WTC11 (cell line): ENCODE measurements around the gene CHAMP1. TPM values are rescaled to one million over a fixed set of nuclear protein-coding genes. Genes with fewer than 3 reads are reported as not detected.

Experiments
- ATAC-seq: fragments of 200-7000 bp; cut with Tn5 transposase; 2 replicates; pipeline ENCODE4 v1.10.0; 2021; ENCODE audit warnings: mild to moderate bottlenecking, moderate library complexity
- CTCF ChIA-PET: fragments of 300-600 bp; sonication (Branson Sonifier 250); formaldehyde crosslinking; loops from one replicate; lab custom pipeline; 2021; ENCODE audit warnings: antibody characterized with exemption; lab: Charles Lee
- POLR2A ChIA-PET: fragments of 350-600 bp; sonication (Branson Sonifier 250); formaldehyde crosslinking; loops from one replicate; lab custom pipeline; 2021; ENCODE audit warnings: antibody characterized with exemption; lab: Charles Lee
- DNase-seq: peaks from one replicate; pipeline ENCODE4 v3.0.0; 2021; ENCODE audit warnings: low spot score
- H3K27ac Mint-ChIP-seq: 2 replicates; pipeline ENCODE4 v1.8.0; 2021; ENCODE audit warnings: mixed read lengths
- H3K27me3 Mint-ChIP-seq: 2 replicates; pipeline ENCODE4 v1.8.0; 2021; ENCODE audit warnings: low read depth, mild to moderate bottlenecking, moderate library complexity, mixed read lengths
- H3K36me3 Mint-ChIP-seq: 2 replicates; pipeline ENCODE4 v1.8.0; 2021; ENCODE audit warnings: mixed read lengths
- H3K4me1 Mint-ChIP-seq: 2 replicates; pipeline ENCODE4 v1.8.0; 2022; ENCODE audit warnings: mixed read lengths
- H3K4me3 Mint-ChIP-seq: 2 replicates; pipeline ENCODE4 v1.8.0; 2021; ENCODE audit warnings: mild to moderate bottlenecking, moderate library complexity, mixed read lengths
- H3K9me3 Mint-ChIP-seq: 2 replicates; pipeline ENCODE4 v1.8.0; 2021; ENCODE audit warnings: mixed read lengths
- ARID4B ChIP-seq: sonication (generic); formaldehyde crosslinking; IDR thresholded peaks from 2 replicates; pipeline ENCODE4 v1.8.0; 2023; ENCODE audit warnings: missing genetic modification reagents, mild to moderate bottlenecking, borderline replicate concordance
- ESRRA ChIP-seq: sonication (generic); formaldehyde crosslinking; IDR thresholded peaks from 2 replicates; pipeline ENCODE4 v1.8.1; 2022; ENCODE audit warnings: mild to moderate bottlenecking, missing genetic modification reagents, borderline replicate concordance
- GABPB1 ChIP-seq: sonication (generic); formaldehyde crosslinking; IDR thresholded peaks from 2 replicates; pipeline ENCODE4 v1.8.1; 2023; ENCODE audit warnings: mild to moderate bottlenecking, missing genetic modification reagents
- GRHL2 ChIP-seq: fragments of 250-450 bp; sonication (Bioruptor Pico); IDR thresholded peaks from 2 replicates; pipeline ENCODE4 v1.8.0; 2022; ENCODE audit warnings: mild to moderate bottlenecking, moderate library complexity; ENCODE audit not compliant: insufficient replicate concordance, severe bottlenecking
- JAZF1 ChIP-seq: fragments of 250-450 bp; sonication (Bioruptor Pico); IDR thresholded peaks from 2 replicates; pipeline ENCODE4 v1.9.0; 2021; ENCODE audit warnings: moderate library complexity, mild to moderate bottlenecking, inconsistent platforms
- JUN ChIP-seq: sonication (generic); formaldehyde crosslinking; IDR thresholded peaks from 2 replicates; pipeline ENCODE4 v1.8.0; 2023; ENCODE audit warnings: mild to moderate bottlenecking, missing genetic modification reagents
- MYBL2 ChIP-seq: sonication (generic); formaldehyde crosslinking; IDR thresholded peaks from 2 replicates; pipeline ENCODE4 v1.8.1; 2023; ENCODE audit warnings: mild to moderate bottlenecking, moderate library complexity, missing genetic modification reagents
- NR1H2 ChIP-seq: sonication (generic); formaldehyde crosslinking; IDR thresholded peaks from 2 replicates; pipeline ENCODE4 v1.9.0; 2021; ENCODE audit warnings: mild to moderate bottlenecking, moderate library complexity, missing genetic modification reagents
- PRDM15 ChIP-seq: sonication (generic); formaldehyde crosslinking; IDR thresholded peaks from 2 replicates; pipeline ENCODE4 v1.8.0; 2022; ENCODE audit warnings: missing genetic modification reagents
- USF1 ChIP-seq: sonication (generic); formaldehyde crosslinking; IDR thresholded peaks from 2 replicates; pipeline ENCODE4 v1.8.0; 2022; ENCODE audit warnings: mild to moderate bottlenecking, missing genetic modification reagents
- ZBTB43 ChIP-seq: sonication (generic); formaldehyde crosslinking; IDR thresholded peaks from 2 replicates; pipeline ENCODE4 v1.8.1; 2023; ENCODE audit warnings: mild to moderate bottlenecking, missing genetic modification reagents
- ZNF317 ChIP-seq: sonication (generic); formaldehyde crosslinking; IDR thresholded peaks from 2 replicates; pipeline ENCODE4 v1.8.1; 2023; ENCODE audit warnings: low read depth, mild to moderate bottlenecking, moderate library complexity, missing genetic modification reagents, borderline replicate concordance
- ZNF396 ChIP-seq: fragments of 250-450 bp; sonication (Bioruptor Pico); IDR thresholded peaks from 2 replicates; pipeline ENCODE4 v1.8.0; 2021; ENCODE audit warnings: mild to moderate bottlenecking, moderate library complexity, borderline replicate concordance
- ZNF532 ChIP-seq: fragments of 250-450 bp; sonication (Bioruptor Pico); IDR thresholded peaks from 2 replicates; pipeline ENCODE4 v1.9.0; 2021; ENCODE audit warnings: mild to moderate bottlenecking, borderline replicate concordance
- ZSCAN18 ChIP-seq: fragments of 250-450 bp; sonication (Bioruptor Pico); IDR thresholded peaks from 2 replicates; pipeline ENCODE4 v2.1.2; 2022; ENCODE audit warnings: mild to moderate bottlenecking, moderate library complexity
- total RNA-seq: library from RNA; stranded (reverse); gene quantifications from 3 replicates; pipeline ENCODE4 v1.2.3, GENCODE V29; 2021

Gene CHAMP1
- total RNA-seq, 1 experiment from 2014 or later: 31.7 TPM

- H3K4me1 Mint-ChIP-seq: peaks cover 8% of the 10 kb centered on the region
- ChIA-PET POLR2A (no interaction called here), CTCF (no interaction called here)
- H3K27ac Mint-ChIP-seq: no peak overlapping the region
- ATAC-seq: no peak
- DNase-seq: no peak
- H3K36me3 Mint-ChIP-seq: peaks cover 69% of the 10 kb centered on the region
- no peaks in the 10 kb centered on the region for H3K9me3 Mint-ChIP-seq
- H3K27me3 Mint-ChIP-seq: no peaks in the 10 kb centered on the region
- TF ChIP-seq GABPB1 (CRISPR knock-in tag): no peak
- TF ChIP-seq PRDM15 (CRISPR knock-in tag): no peak
- TF ChIP-seq ARID4B (CRISPR knock-in tag): no peak
- TF ChIP-seq GRHL2 (CRISPR knock-in tag): no peak
- no peak for TF ChIP-seq ESRRA
- TF ChIP-seq JUN (CRISPR knock-in tag): no peak
- TF ChIP-seq USF1 (CRISPR knock-in tag): no peak
- no peak for TF ChIP-seq ZBTB43 (CRISPR knock-in tag)
- no peak for TF ChIP-seq ZSCAN18 (CRISPR knock-in tag)
- TF ChIP-seq ZNF317 (CRISPR knock-in tag): no peak
- TF ChIP-seq MYBL2 (CRISPR knock-in tag): no peak
- no peak for TF ChIP-seq JAZF1
- no peak for TF ChIP-seq ZNF532 (CRISPR knock-in tag)
- no peak for TF ChIP-seq ZNF396 (CRISPR knock-in tag)
- no peak for TF ChIP-seq NR1H2 (CRISPR knock-in tag)
- H3K4me3 Mint-ChIP-seq: no peak overlapping the region
These were observed 9.0 kb downstream of the CHAMP1 start for GRCh38 chr13:114323349-114323748.
